Ovary (tissue), 3 donors: ENCODE results near the gene TRA2B.

Source experiments
- POLR2A ChIP-seq: fragments of 450-650 bp; IDR thresholded peaks from one replicate; pipeline ENCODE4 v1.6.1; 2017; ENCODE audit warnings: antibody characterized with exemption, mild to moderate bottlenecking, moderate library complexity
- TF ChIP-seq, protein P1 (sequence below), 3 donors: fragments of 450-650 bp in 2 of 3; fragments of 200-600 bp in 1 of 3; IDR thresholded peaks; one replicate each; pipeline versions ENCODE4 v1.5.1 to v1.8.0; 2016 to 2022; ENCODE audit warnings: antibody characterized with exemption in 3 of 3, mild to moderate bottlenecking in 1 of 3
- donor health status: DM: no; HTN: no; CAD: no.

- TF ChIP-seq, protein P1, sequence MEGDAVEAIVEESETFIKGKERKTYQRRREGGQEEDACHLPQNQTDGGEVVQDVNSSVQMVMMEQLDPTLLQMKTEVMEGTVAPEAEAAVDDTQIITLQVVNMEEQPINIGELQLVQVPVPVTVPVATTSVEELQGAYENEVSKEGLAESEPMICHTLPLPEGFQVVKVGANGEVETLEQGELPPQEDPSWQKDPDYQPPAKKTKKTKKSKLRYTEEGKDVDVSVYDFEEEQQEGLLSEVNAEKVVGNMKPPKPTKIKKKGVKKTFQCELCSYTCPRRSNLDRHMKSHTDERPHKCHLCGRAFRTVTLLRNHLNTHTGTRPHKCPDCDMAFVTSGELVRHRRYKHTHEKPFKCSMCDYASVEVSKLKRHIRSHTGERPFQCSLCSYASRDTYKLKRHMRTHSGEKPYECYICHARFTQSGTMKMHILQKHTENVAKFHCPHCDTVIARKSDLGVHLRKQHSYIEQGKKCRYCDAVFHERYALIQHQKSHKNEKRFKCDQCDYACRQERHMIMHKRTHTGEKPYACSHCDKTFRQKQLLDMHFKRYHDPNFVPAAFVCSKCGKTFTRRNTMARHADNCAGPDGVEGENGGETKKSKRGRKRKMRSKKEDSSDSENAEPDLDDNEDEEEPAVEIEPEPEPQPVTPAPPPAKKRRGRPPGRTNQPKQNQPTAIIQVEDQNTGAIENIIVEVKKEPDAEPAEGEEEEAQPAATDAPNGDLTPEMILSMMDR (IDR thresholded peaks at IDR 0.05): no peak
- no peak for TF ChIP-seq POLR2A
Measured at GRCh38 chr3:185914911-185915629, 22.7 kb downstream of the TRA2B start.
